GM19452 (cell line): ENCODE results near the gene ZDHHC11B.
"Not testable (repeated sequence)": the region's sequence is repeated elsewhere in the genome, so short reads cannot be mapped to it uniquely, and the experiment has no call there.

ENCODE experiments used
- ATAC-seq: cut with Tn5 transposase; IDR thresholded peaks from one replicate; pipeline ENCODE4 v1.9.1; 2021; ENCODE audit not compliant: unreplicated experiment

ZDHHC11B gene

DNA sequence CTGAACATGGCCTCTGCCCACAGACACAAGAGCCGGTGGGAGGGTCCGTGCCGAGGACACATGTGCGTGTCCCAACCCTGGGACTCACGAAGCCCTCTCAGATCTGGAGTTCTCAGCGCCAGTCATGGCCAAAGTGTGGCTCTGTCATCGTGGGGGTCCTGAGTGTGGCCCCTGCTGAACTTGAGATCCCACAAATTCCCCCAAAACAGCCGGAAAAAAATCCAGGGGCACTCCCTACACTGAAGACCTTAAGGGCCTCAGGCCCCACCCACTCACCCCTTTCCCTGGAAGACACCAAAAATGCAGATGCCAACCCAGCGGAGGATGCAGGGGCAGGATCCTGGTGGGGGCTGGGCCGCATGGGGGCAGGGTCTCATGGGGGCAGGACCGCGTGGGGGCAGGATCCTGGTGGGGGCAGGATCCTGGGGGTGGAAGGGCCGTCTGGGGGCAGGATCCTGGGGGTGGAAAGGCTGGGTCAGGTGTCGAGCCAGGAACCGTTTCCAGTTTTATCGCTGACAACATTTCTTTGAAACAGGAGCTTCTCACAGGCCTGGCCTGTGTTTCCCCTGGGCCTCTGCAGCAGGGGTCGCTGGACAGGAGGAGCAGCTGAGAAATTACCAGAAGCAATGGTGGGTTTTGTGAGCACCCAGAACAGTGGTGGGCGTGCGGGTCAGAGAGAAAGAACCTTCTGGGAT lies 13.3 kb downstream of the ZDHHC11B start:
- ATAC-seq, result not testable (repeated sequence)

DNA sequence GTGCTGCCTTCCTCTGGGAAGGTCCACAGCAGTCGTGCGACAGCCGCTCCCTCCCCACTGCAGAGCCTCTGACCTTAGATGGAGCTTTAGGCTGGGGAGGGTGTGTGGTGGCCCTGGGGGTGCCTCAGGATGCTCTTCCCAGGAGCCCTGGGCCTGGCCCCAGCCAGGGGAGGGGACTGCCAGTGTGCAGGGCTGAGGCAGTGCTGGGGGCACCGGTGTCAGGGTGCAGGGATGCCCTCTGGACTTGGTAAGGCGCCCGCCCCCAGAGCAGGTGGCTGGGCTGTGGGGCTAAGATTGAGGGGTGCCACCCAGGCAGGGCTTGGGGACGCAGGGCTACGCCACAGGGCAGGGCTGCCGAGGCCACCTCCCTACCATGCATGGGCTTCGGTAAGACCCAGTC lies 13.9 kb downstream of the ZDHHC11B start:
- not testable (repeated sequence) for ATAC-seq

DNA sequence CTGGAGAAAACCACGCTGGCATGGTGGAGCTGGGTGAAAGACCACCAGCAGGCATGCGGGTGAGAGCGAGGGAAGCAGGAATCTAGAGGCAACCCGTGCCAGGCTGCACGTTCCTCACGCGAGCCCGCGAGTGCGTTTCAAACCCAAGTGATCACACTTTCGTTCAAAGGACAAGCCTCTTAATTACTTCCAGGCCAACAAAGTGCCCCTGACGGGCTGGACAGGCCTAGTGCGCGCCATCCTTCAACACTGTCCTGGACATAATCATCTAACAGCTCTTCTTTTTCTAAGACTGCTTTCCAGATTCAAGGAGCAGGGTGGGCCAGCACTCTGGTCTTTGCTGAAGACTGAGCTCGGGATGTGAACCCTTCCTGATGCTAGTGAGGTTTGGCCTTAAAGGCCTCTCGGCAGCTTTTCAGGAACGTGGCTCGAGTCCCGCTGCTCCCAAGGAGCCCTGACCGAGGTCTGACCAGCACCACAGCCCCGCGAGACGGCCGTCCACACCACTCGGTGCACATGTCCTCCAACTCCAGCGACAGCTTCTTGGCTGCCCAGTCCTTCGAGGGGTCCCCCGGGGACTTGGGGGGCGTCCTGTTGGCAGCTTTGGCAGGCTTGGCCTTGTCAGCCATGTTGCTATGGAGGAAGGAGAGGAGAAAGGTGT lies 14.9 kb downstream of the ZDHHC11B start:
- ATAC-seq, result not testable (repeated sequence)

GRCh38 chr5:766666-767431 lies 17.7 kb downstream of the ZDHHC11B start:
- ATAC-seq, result no peak

DNA sequence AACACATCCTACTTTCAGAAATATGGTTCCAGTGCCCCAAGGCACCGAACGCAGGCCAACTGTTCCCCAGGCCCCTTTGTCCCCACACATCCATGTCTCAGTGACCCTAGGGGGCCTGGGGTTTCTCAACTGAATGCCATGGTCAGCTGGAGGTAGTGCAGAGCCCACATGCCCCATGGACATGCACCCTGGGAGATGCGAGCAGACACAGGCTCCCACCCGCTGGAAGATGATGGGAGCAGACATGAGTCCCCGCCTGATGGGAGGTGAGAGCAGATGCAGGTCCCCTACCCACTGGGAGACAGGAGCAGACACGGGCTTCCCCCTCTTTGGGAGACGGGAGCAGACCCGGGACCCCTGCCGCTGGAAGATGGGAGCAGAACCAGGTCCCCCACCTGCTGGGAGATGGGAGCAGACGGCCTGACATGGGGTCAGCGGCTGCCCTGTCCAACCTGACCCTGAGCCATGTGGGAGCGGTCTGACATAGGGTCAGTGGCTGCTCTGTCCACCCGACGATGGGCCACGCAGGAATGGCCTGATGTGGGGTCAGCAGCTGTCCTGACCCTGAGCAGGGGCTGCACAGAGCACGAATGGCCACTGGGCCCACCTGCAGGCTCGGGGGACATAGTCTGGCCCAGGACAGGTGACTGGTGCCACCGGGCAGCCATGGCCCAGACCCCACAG lies 18.4 kb downstream of the ZDHHC11B start:
- ATAC-seq, result no peak

DNA sequence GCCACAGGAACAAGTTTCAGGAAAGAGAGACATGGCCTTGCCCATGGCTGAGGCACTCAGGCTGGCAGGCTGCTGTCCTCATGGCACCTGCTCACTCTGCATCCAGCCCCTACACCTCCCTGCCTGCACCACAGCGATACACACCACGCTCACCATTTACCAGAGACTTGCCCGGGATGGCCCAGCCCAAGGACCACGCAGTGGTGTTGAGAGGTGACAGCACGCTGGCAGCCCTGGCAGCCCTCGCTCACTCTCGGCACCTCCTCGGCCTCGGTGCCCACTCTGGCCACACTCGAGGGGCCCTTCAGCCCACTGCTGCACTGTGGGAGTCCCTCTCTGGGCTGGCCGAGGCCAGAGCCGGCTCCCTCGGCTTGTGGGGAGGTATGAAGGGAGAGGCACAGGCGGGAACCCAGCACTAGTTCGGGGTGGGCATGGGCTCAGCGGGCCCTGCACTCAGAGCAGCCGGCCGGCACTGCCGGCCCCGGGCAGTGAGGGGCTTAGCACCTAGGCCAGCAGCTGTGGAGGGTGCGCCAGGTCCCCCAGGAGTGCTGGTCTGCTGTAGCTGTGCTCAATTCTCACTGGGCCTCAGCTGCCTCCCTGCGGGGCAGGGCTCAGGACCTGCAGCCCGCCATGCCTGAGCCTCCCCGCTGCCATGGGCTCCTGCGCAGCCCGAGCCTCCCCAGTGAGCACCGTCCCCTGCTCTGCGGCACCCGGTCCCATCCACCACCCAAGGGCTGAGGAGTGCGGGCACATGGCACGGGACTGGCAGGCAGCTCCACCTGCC lies 20.3 kb downstream of the ZDHHC11B start:
- no peak for ATAC-seq

- ATAC-seq, result no peak
Measured at GRCh38 chr5:763397-763796, 21.1 kb downstream of the ZDHHC11B start.

- ATAC-seq, result not testable (repeated sequence)
Measured at GRCh38 chr5:762996-763395, 21.5 kb downstream of the ZDHHC11B start.

DNA sequence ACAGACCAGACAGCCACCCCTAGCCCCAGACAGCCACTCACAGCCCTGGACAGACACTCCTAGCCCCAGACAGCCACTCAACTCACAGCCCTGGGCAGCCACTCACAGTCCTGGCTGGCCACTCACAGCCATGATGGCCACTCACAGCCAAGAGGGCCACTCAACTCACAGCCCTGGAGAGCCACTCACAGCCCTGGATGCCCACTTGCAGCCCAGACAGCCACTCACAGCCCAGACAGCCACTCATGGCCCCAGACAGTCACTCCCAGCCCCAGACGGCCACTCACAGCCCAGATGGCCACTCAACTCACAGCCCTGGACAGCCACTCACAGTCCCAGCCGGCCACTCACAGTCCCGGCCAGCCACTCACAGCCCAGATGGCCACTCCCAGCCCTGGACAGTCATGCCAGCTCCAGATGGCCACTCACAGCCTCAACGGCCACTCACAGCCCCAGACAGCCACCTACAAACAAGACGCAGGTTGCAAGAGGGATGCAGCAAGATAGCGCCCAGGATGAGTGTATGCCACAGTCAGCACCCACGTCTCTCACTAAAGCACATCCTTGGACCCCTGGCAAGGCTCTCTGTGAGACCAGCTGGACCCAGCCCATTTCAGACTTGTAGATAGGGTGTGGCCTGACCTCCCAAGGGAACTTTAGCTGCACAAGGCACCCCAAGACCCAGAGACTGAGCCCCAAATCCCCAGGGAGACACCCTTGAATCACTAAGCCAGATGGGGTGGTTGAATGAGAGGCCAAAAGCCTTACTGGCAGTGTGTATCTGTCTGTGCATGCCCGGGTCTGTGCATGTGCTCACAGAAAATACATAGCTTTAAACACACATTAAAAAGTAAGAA lies 22.4 kb downstream of the ZDHHC11B start:
- no peak for ATAC-seq

- ATAC-seq, result no peak
Measured at GRCh38 chr5:761059-761771, 23.3 kb downstream of the ZDHHC11B start.

GRCh38 chr5:760363-761058 lies 24.0 kb downstream of the ZDHHC11B start:
- ATAC-seq, result no peak

GRCh38 chr5:759781-760362 lies 24.7 kb downstream of the ZDHHC11B start:
- no peak for ATAC-seq

- ATAC-seq, result no peak
Measured at GRCh38 chr5:759111-759751, 25.3 kb downstream of the ZDHHC11B start.

- no peak for ATAC-seq
Measured at GRCh38 chr5:758698-759053, 25.9 kb downstream of the ZDHHC11B start.

DNA sequence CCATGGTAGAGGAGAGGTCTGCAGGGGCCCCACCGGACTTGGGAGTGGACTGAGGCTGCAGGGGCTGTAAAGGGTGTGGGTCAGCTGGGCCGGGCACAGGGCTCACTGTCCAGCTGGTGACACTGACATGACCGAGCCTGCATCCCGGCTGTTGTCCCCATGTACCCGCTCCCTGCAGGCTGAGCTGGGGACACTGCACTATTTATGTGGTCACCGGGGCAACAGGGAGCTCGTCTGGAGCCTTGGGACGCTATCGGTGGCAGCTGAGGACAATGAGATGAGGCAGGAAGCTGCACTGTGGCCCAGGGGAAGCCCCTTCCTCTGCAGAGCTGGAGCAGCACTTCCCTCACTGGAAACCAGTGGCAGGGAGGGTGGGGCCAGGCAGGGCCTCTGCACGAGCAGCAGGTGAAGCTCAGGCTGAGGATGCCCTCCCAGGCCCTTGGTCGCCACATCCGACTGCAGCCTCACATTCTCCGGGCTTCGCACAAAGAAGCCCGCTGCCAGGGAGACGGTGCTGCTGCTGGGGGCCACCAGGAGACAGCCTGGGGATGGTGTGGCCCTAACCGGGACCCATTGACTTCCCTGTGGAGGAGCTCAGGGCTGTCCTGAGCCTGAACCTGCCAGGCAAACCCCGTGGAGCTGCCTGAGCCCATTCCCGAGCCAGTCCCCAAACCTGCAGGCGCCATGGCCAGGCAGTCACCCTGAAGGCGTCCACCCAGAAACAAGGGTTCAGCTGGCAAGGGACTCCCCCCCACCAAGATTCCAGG lies 26.4 kb downstream of the ZDHHC11B start:
- no peak for ATAC-seq

- no peak for ATAC-seq
Measured at GRCh38 chr5:757346-757930, 27.1 kb downstream of the ZDHHC11B start.
